ENCODE measurements around the gene POLE2. TPM values are rescaled to one million over a fixed set of nuclear protein-coding genes. Genes with fewer than 3 reads are reported as not detected.
"Not testable (repeated sequence)": the region's sequence is repeated elsewhere in the genome, so short reads cannot be mapped to it uniquely, and the experiment has no call there.

POLE2 gene
- total RNA-seq, 1 experiment from 2014 or later: 24.5 TPM

DNA sequence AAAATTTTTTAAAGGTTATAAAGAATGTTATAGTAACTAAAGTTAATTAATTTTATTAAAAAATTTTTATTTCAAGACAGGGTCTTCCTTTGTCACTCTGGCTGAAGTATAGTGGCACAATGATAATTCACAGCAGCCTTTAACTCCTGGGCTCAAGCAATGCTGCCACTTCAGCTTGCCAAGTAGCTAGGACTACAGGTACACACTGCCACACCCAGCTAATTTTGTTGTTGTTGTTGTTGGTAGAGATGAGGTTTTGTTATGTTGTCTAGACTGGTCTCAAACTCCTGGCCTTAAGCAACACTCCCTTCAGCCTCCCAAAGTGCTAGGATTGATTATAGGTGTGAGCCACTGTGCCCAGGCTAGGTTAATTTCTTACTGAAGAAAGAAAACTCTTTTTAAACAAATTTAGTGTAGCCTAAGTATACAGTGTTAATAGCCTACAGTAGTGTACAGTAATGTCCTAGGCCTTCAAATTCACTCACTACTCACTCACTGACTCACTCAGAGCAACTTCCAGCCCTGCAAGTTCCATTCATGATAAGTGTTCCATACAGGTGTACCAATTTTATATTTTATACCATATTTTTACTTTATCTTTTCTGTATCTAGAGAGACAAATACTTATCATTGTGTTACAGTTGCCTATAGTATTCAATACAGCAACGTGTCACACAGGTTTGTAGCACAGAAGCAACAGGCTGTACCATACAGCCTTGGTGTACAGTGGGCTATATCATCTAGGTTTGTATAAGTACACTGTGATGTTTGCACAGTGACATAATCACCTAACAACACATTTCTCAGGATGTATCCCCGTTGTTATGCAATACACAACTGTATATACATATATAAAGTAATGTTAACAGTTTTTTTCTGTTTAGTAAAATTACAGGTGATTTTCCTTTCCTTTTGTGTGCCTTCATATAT lies 28.2 kb downstream of the POLE2 start:
- POLR2A ChIA-PET: no interaction called here
- Histone ChIP-seq H3K27ac (ENCODE audit: low read depth, low read length) (no peak overlapping the region), H3K4me2 (ENCODE audit: low read length) (no peak overlapping the region), H3K79me2 (ENCODE audit: insufficient read depth, low read length) (no peaks in the 10 kb centered on the region), H3K4me3 (replicated peaks in 1 of 2; ENCODE audit: low read depth in 1 of 2, low read length in 2 of 2) (no peak overlapping the region), H3K9me2 (ENCODE audit: insufficient read depth) (no peaks in the 10 kb centered on the region), H4K20me1 (ENCODE audit: insufficient read depth) (no peaks in the 10 kb centered on the region), H3K9me3 (ENCODE audit: control insufficient read depth in 1 of 2, insufficient read depth in 1 of 2, low read depth in 1 of 2, low read length in 2 of 2) (no peaks in the 10 kb centered on the region), H2AFZ (ENCODE audit: low read depth, low read length, poor library complexity, severe bottlenecking) (no peak overlapping the region), H3K27me3 (ENCODE audit: insufficient read depth, low read length) (no peaks in the 10 kb centered on the region), H3K36me3 (ENCODE audit: control insufficient read depth in 1 of 2, insufficient read depth in 2 of 2, low read length in 2 of 2) (peaks cover 3% of the 10 kb centered on the region in 2 experiments; a peak in 1 of 4 replicates), H3K4me1 (ENCODE audit: control insufficient read depth in 1 of 2, insufficient read depth in 2 of 2, low read length in 2 of 2) (peaks cover 5 to 23% of the 10 kb centered on the region in 2 experiments; a peak in 3 of 4 replicates), H3K9ac (ENCODE audit: low read length) (no peak overlapping the region)
- CTCF ChIA-PET: no interaction called here
- intact Hi-C loops (cut with micrococcal nuclease): no loop called here
- DNase-seq (ENCODE audit: low read depth, low spot score): no peak
- no peak for ATAC-seq
- TF ChIP-seq ELF1 (IDR thresholded peaks at IDR 0.05; ENCODE audit: borderline replicate concordance, low read depth) (no peak), SRF (IDR thresholded peaks at IDR 0.05; ENCODE audit: low read depth) (no peak), SIN3A (IDR thresholded peaks at IDR 0.05; ENCODE audit: low read depth) (no peak), CEBPB (IDR thresholded peaks at IDR 0.05; ENCODE audit: low read depth) (no peak), ZNF274 (IDR thresholded peaks at IDR 0.05; ENCODE audit: low read depth, low read length) (no peak), EZH2 (IDR thresholded peaks at IDR 0.05) (no peak), POLR2A (IDR thresholded peaks at IDR 0.05; ENCODE audit: borderline replicate concordance, extremely low read depth, insufficient read depth, insufficient read length) (no peak), JUND (IDR thresholded peaks at IDR 0.05) (no peak)
- TF ChIP-seq, protein P1, sequence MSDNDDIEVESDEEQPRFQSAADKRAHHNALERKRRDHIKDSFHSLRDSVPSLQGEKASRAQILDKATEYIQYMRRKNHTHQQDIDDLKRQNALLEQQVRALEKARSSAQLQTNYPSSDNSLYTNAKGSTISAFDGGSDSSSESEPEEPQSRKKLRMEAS (IDR thresholded peaks at IDR 0.05): no peak
- TF ChIP-seq, protein P2, sequence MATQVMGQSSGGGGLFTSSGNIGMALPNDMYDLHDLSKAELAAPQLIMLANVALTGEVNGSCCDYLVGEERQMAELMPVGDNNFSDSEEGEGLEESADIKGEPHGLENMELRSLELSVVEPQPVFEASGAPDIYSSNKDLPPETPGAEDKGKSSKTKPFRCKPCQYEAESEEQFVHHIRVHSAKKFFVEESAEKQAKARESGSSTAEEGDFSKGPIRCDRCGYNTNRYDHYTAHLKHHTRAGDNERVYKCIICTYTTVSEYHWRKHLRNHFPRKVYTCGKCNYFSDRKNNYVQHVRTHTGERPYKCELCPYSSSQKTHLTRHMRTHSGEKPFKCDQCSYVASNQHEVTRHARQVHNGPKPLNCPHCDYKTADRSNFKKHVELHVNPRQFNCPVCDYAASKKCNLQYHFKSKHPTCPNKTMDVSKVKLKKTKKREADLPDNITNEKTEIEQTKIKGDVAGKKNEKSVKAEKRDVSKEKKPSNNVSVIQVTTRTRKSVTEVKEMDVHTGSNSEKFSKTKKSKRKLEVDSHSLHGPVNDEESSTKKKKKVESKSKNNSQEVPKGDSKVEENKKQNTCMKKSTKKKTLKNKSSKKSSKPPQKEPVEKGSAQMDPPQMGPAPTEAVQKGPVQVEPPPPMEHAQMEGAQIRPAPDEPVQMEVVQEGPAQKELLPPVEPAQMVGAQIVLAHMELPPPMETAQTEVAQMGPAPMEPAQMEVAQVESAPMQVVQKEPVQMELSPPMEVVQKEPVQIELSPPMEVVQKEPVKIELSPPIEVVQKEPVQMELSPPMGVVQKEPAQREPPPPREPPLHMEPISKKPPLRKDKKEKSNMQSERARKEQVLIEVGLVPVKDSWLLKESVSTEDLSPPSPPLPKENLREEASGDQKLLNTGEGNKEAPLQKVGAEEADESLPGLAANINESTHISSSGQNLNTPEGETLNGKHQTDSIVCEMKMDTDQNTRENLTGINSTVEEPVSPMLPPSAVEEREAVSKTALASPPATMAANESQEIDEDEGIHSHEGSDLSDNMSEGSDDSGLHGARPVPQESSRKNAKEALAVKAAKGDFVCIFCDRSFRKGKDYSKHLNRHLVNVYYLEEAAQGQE (IDR thresholded peaks at IDR 0.05; ENCODE audit: low read depth): no peak
- TF ChIP-seq, protein P3, sequence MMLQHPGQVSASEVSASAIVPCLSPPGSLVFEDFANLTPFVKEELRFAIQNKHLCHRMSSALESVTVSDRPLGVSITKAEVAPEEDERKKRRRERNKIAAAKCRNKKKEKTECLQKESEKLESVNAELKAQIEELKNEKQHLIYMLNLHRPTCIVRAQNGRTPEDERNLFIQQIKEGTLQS (IDR thresholded peaks at IDR 0.05): no peak
- TF ChIP-seq, protein P4, sequence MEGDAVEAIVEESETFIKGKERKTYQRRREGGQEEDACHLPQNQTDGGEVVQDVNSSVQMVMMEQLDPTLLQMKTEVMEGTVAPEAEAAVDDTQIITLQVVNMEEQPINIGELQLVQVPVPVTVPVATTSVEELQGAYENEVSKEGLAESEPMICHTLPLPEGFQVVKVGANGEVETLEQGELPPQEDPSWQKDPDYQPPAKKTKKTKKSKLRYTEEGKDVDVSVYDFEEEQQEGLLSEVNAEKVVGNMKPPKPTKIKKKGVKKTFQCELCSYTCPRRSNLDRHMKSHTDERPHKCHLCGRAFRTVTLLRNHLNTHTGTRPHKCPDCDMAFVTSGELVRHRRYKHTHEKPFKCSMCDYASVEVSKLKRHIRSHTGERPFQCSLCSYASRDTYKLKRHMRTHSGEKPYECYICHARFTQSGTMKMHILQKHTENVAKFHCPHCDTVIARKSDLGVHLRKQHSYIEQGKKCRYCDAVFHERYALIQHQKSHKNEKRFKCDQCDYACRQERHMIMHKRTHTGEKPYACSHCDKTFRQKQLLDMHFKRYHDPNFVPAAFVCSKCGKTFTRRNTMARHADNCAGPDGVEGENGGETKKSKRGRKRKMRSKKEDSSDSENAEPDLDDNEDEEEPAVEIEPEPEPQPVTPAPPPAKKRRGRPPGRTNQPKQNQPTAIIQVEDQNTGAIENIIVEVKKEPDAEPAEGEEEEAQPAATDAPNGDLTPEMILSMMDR (IDR thresholded peaks at IDR 0.05 in 2 of 3, conservative IDR thresholded peaks at IDR 0.05 in 1 of 3; ENCODE audit: borderline replicate concordance in 1 of 3, insufficient read depth in 1 of 3, low read depth in 2 of 3, low read length in 2 of 3): no peak
- no TSS peak for BruUV-seq (replicated peaks)
- RAD21 ChIA-PET (ENCODE audit: low non-redundant PET in 1 of 2, low total read pairs in 2 of 2, uncharacterized antibody in 2 of 2, unreplicated experiment in 2 of 2): no interaction called here

- H3K9me3 ChIP-seq (ENCODE audit: control insufficient read depth in 1 of 2, insufficient read depth in 1 of 2, low read depth in 1 of 2, low read length in 2 of 2); BruUV-seq (replicated peaks); DNase-seq (ENCODE audit: low read depth, low spot score); H3K4me3 ChIP-seq (replicated peaks in 1 of 2; ENCODE audit: low read depth in 1 of 2, low read length in 2 of 2); H3K36me3 ChIP-seq (ENCODE audit: control insufficient read depth in 1 of 2, insufficient read depth in 2 of 2, low read length in 2 of 2); H2AFZ ChIP-seq (ENCODE audit: low read depth, low read length, poor library complexity, severe bottlenecking); POLR2A ChIA-PET; intact Hi-C loops (cut with micrococcal nuclease); H3K79me2 ChIP-seq (ENCODE audit: insufficient read depth, low read length); RAD21 ChIA-PET (ENCODE audit: low non-redundant PET in 1 of 2, low total read pairs in 2 of 2, uncharacterized antibody in 2 of 2, unreplicated experiment in 2 of 2); H3K9ac ChIP-seq (ENCODE audit: low read length); H3K27me3 ChIP-seq (ENCODE audit: insufficient read depth, low read length); CTCF ChIA-PET; H3K27ac ChIP-seq (ENCODE audit: low read depth, low read length); H3K9me2 ChIP-seq (ENCODE audit: insufficient read depth); H4K20me1 ChIP-seq (ENCODE audit: insufficient read depth): not testable (repeated sequence)
- peak overlapping the region; percentile 36 for H3K4me2 ChIP-seq (ENCODE audit: low read length)
- H3K4me1 ChIP-seq (ENCODE audit: control insufficient read depth in 1 of 2, insufficient read depth in 2 of 2, low read length in 2 of 2): peaks cover 5 to 23% of the 10 kb centered on the region in 2 experiments; a peak in 3 of 4 replicates
- ATAC-seq: peak; percentile 57; the same call in 1 of the 2 replicates
Measured at GRCh38 chr14:49657500-49657899, 30.5 kb downstream of the POLE2 start.
